T47D (cell line): ENCODE measurements around the gene ABCA4.
"Not testable (repeated sequence)": the region's sequence is repeated elsewhere in the genome, so short reads cannot be mapped to it uniquely, and the experiment has no call there.

Source experiments
- DNase-seq, 2 experiments: peaks; one replicate each; pipeline versions ENCODE4 v3.0.0 to v3.0.0-alpha.2; 2011 to 2012; ENCODE audit warnings: low read depth in 1 of 2, low spot score in 1 of 2
- JUND ChIP-seq: IDR thresholded peaks from 2 replicates; pipeline ENCODE4 v1.6.1; 2012; ENCODE audit warnings: low read depth
- in situ Hi-C: cut with HindIII; loops from 2 replicates; pipeline ENCODE4 v1.10.0; 2016; ENCODE audit warnings: low sequenced_read_pairs, low pct_unique_long_range_greater_than_20kb

ABCA4 gene

GRCh38 chr1:94001397-94002045 lies 119.4 kb downstream of the ABCA4 start:
- DNase-seq: no peak
- in situ Hi-C loops: no loop called here
- no peak for TF ChIP-seq JUND

GRCh38 chr1:94000510-94001282 lies 120.3 kb downstream of the ABCA4 start:
- DNase-seq: no peak
- no peak for TF ChIP-seq JUND
- in situ Hi-C loops: no loop called here

GRCh38 chr1:93999840-94000415 lies 121.0 kb downstream of the ABCA4 start:
- DNase-seq: no peak
- TF ChIP-seq JUND: no peak
- in situ Hi-C loops: no loop called here

- DNase-seq, in situ Hi-C loops: not testable (repeated sequence)
These were observed 122.4 kb downstream of the ABCA4 start for GRCh38 chr1:93998532-93998931.

GRCh38 chr1:93997756-93998155 lies 123.2 kb downstream of the ABCA4 start:
- no peak for DNase-seq
- in situ Hi-C loops: no loop called here
- TF ChIP-seq JUND: no peak

- TF ChIP-seq JUND: no peak
- in situ Hi-C loops: no loop called here
- DNase-seq: no peak
These were observed 125.0 kb downstream of the ABCA4 start for GRCh38 chr1:93995837-93996536.

- TF ChIP-seq JUND: no peak
- in situ Hi-C loops: no loop called here
- DNase-seq: no peak
These were observed 127.2 kb downstream of the ABCA4 start for GRCh38 chr1:93993731-93994130.

GRCh38 chr1:93992954-93993353 lies 128.0 kb downstream of the ABCA4 start:
- in situ Hi-C loops: no loop called here

GRCh38 chr1:93992190-93992589 lies 128.8 kb downstream of the ABCA4 start:
- no peak for DNase-seq
- in situ Hi-C loops: no loop called here
- no peak for TF ChIP-seq JUND

More at GRCh38 chr1:93992954-93993353, 128.0 kb downstream of the ABCA4 start:
- no peak for TF ChIP-seq JUND
- no peak for DNase-seq

- TF ChIP-seq JUND: no peak
- DNase-seq: no peak
- in situ Hi-C loops: no loop called here
These were observed 129.7 kb downstream of the ABCA4 start for GRCh38 chr1:93991271-93991670.

- DNase-seq, in situ Hi-C loops: not testable (repeated sequence)
These were observed 130.5 kb downstream of the ABCA4 start for GRCh38 chr1:93990477-93990876.

GRCh38 chr1:93990010-93990409 lies 130.9 kb downstream of the ABCA4 start:
- no peak for TF ChIP-seq JUND
- in situ Hi-C loops: no loop called here
- DNase-seq: no peak

GRCh38 chr1:93989601-93990000 lies 131.3 kb downstream of the ABCA4 start:
- TF ChIP-seq JUND: no peak
- no peak for DNase-seq
- in situ Hi-C loops: no loop called here
